Loucy (cell line): ENCODE data around the gene BCL2L13.

Experiments
- CTCF ChIP-seq: fragments of 200-600 bp; sonication (generic); conservative IDR thresholded peaks from 2 replicates; pipeline ENCODE4 v1.5.1; 2014; ENCODE audit warnings: mild to moderate bottlenecking, antibody characterized with exemption, low read length
- EZH2phosphoT487 ChIP-seq: fragments of 200-600 bp; IDR thresholded peaks from 2 replicates; pipeline ENCODE4 v1.6.1; 2018; ENCODE audit warnings: antibody characterized with exemption, mild to moderate bottlenecking, moderate library complexity, borderline replicate concordance

- TF ChIP-seq CTCF, result no peak
- no peak for TF ChIP-seq EZH2phosphoT487
Observed at GRCh38 chr22:17775781-17776465, 137.4 kb downstream of the BCL2L13 start.
